Measurements from ENCODE around the gene MPP1.
A peak's percentile ranks its signal among the peaks of the same experiment; 100 is the strongest.

The MPP1 gene

DNA sequence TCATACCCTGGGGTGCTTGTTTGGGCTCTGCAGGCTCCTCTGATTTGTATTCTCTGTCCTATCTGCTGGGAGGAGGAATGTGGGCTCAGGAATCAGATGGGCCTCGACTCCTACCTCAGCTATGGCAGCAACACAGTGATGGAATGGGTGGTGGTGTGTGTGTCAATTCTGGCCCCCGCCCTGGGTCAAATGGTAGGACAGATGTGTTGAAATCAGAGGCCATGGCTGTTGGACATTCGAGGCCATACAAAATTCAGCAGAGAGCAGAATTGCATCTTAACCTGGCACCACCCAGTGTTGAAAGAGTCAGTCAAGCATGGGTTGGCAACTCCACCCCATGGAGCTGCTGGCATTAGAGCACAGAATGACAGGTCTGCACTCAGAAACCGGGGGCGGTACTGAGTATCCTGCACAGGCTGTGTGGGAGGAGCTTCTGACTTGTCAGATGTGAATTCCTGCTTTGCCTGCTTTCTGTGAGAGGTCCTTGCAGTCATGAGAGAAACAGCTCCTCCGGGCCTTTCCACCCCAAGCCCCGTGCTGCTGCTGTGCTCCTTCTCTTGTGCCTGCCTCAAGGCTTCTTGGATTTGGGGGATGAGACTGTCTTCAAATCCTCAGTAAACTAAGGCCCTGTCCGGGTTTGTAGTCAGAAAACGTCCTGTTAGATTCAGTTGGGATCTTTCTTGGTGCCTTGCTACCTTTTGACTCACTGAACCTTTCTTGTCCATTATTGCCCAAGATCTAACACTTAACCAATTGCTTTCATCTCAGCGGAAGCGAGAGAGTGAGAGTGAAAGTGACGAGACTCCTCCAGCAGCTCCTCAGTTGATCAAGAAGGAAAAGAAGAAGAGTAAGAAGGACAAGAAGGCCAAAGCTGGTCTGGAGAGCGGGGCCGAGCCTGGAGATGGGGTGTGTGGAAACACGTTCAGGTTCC is 29.6 kb downstream of the MPP1 start:
- DNase-seq (ENCODE audit: low read depth in 2 of 2), result no peak

DNA sequence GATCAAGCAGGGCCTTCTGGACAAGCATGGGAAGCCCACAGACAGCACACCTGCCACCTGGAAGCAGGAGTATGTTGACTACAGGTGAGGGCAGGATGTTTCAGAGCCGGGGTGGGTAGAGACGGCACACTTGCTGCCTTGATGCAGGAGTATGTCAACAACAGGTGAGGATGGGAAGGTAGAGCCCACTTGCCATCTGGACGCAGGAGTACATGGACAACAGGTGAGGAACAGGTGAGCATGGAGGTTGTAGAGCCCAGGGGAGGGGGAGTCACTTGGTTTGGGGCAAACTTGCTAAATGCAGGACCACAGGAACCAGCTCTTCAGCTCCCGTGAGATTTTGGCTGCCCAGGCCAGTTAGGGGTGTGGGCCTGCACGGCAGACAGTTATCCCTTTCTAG is 30.7 kb downstream of the MPP1 start:
- no peak for DNase-seq (ENCODE audit: low read depth in 2 of 2)

DNA sequence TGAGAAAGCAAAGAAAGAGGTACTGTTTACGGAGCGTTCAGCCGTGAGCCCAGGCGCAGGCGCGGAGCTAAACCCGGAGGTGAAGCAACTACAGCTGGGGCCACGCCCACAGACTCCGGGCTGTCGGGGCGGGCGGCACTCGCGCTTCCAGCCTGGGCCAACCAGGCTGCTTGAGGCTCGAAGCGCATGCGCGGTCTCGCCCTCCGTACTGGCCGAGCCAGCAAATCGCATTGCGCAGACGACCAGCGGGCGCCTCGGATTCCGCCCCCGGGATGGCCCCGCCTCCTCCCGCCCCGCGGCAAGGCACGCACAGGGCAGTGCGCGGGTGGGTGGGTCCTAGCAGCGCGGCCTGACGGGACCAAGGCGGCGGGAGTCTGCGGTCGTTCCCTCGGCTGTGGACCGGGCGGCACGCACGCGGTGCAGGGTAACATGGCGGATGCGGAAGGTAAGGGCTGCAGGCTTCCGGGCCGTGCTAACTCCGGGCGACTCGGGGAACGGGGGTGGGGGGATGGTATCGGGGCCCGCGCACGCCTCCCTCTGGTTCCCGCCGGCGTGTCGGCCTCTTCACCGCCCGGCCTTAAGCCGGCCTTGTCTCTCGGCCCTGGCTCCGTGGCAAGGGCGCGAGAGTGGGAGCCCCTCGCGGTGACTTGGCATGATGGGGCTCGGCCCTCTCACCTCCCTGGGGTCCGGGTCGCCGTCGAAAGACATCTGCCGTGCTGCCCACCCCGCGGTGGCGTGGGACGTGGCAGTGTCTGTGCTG is 42.6 kb downstream of the MPP1 start, which contains the start of gene DKC1:
DKC1 (plus strand) TSS at position 328 of the 760 bp plus-strand sequence; CDS start at position 430, 102 bp downstream.
- DNase-seq (ENCODE audit: low read depth in 2 of 2), result peak; percentile 91 to 93

DNA sequence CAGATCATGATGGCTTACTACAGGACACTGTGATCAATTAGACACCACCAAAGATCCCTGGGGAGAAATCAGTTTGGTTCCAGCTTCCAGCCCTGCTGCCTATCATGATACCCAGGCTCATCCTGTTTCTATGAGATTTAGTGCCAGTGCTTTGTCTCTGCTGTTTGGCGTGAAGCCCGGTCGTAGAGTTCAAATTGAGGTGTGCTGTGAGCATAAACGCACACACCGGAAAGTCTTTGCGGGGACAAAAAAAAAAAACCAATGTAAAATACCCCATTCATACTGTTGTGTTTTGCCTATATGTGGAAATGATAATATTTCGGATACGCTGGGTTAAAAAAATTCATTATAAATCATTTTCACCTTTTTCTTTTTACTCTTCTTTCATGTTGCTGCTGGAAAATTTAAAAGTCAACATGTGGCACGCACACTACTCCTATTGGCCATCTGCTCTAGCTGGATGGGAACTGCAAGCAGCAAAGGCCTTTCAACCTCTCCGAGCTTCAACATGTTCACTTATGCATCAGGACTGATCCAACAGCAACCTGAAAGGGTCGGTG is 43.2 kb downstream of the MPP1 start:
- DNase-seq (ENCODE audit: low read depth in 2 of 2), result no peak

DNA sequence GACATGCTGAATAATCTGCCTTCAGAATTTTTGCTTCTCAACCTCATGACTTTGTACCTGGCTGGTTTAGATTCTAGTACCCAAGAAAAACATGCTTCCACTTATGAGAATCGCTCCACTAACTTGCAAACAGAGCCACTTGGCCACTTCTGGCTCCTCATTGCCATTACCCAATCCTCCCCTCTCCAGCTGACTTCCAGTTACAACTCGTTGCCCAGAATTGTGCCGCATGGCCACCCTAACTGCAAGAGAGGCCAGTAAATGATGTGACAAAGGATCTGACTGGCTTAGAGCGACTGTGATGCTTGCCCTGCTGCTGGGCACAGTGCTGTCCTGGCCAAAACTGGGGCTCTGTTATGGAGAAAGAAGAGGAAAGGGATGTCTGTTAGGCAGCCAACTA is 46.6 kb downstream of the MPP1 start:
- DNase-seq (ENCODE audit: low read depth in 2 of 2), result no peak

DNA sequence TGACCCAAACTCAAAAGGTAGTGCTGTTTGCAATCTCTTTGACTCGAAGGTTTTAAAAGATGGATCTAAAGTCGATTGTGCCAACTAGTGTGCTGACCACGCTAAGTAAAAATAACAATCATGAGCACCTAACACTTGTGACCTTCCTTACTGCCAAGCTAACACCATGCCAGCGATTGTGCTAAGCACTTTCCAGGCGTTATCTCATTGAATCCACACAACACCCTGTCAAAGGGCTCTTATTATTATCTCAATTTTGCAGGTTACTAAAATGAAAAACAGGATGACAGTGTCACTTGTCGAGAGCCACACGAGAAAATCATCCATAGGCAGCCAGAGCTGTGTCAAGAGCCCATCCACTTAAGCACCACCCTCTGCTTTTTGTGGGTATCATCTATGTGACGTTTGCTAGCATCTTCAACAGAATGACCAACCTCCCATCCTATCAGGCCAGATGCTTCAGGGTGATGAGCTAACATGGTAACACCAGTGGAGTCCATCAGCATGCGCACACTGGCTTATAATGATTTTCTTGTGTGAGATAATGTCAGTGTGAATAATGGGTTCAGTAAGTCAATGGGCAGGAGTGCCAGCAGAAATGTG is 53.5 kb downstream of the MPP1 start:
- DNase-seq (ENCODE audit: low read depth in 2 of 2), result no peak

DNA sequence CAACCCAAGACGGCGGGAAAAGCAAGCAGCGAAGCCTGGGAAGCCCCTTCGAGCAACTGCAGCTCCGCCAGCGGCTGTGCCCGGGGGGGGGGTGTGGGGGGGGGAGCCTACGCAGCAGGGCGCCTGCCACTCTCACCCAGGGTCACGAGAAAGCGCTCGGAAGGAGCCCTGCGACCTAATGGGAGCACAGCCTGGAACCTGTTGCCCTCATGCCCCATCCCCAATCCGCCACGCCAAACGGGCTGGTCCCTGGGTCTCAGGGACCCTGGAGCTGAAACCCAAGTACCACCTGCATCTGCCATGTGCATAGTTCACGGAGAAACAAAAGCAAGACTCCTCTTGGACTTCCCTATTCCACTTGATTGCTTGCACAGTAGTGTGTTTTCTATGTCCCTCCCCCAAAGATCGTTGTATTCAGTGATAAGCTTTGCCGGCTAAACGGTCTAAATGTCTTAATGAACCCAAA is 54.0 kb downstream of the MPP1 start:
- DNase-seq (ENCODE audit: low read depth in 2 of 2), result no peak

DNA sequence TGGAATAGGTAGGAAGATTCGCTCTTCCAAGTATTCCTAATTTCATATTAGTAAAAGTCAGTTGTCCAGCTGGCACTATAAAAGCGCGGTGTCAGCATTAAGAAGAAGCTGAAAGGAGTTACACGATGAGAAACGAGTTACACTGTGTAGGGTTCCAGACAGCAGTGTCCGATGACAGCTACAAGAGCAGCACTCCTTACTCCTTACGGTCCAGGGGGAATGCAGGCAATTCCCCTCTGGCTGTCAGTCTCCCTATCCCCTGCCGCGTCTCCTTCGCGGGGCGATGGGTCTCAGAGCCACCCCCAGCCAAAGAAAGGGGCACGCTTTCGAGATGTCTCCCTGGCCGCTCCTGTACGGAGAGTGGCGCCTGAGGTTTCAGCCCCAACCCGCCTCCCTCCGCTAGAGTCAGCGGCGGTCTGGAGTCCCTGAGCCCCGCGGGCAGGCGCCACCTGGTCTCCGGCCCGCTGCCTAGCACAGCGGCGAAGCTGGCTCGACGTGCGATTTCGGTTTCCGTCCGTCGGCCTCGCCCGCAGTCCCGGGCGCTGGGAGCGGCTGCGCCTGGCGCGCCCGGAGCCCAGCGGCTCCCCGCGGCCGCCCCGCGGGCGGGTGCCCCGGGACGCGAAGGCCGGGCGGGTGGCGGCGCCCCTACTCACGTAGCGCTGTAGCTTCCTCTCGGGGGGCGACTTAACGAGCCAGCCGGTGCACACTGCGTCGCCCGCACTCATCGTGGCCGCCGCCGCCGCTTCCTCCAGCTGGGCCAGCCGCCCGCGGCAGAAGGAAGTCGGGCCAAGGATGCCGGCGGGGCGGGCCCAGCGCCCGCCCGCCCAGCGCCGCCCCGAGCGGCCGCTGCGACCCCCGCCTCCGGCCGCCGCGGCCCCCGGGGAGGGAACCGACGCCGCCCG is 54.7 kb downstream of the MPP1 start, which contains the start of gene GAB3:
GAB3 (minus strand) TSS at position 777 of the 902 bp plus-strand sequence; CDS start at position 725, 52 bp downstream.
- DNase-seq (ENCODE audit: low read depth in 2 of 2), result no peak

DNA sequence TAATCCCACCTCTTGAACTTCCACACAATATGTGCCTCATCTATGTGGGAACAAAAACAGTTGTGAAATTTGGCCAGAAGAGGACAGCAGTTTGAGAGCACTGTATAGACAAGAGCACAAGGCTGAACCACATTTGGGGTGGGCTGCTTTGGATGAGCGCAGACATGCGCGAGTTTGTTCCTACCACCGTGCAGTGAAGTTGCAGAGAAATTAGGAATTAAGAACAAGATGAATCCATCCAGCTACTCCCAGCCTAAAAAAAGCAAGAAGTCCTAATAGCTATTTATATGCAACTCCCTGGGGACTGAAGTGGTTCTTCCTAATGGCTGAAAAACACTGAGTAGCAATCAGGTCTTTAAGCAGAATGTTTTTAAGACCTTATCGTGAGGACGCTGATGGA is 55.4 kb downstream of the MPP1 start:
- DNase-seq (ENCODE audit: low read depth in 2 of 2), result no peak

DNA sequence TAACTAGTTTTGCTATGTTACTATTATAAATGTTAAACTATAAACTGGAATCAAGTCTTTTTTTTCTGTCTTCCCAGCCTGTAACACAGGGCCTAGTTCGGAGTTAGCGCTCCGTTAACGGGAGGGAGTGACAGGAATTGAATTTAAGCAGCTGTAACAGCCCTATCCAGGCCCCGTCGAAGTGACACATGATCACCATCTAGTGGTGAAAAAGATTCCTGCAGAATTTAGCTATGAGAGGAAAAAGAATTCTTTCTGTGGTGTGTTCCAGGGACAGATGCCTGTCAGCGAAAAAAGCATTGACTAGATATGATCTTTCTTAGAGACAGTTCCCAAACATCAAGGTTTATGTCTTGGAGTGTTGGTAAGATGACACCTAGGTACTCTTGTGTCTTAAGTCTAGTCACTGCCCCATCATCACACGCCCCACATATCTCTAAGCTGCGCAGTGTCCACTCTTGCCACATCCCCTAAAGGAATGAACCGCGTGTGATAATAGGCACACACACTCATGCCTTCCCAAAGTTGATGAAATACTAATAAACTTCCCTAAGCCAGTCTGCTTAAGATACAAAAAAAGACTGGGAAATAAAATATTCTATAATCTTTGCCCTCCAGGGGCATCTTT is 56.5 kb downstream of the MPP1 start:
- DNase-seq (ENCODE audit: low read depth in 2 of 2), result no peak

DNA sequence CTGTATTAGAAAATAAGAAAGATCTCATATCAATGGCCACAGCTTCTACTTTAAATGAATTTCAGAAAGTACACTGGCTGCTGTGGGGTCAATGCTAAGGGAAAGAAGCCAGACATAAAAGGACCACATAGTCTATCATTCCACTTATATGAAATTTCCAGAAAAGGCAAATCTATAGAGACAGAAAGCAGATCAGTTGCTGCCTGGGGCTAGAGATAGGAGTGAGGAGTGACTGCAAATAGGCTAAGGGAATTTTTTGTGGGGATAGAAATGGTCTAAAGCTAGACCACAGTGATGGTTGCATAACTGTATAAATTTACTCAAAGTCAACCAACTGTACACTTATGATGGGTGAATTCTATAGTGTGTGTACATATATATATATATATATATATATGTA is 62.7 kb downstream of the MPP1 start:
- no peak for DNase-seq (ENCODE audit: low read depth in 2 of 2)

DNA sequence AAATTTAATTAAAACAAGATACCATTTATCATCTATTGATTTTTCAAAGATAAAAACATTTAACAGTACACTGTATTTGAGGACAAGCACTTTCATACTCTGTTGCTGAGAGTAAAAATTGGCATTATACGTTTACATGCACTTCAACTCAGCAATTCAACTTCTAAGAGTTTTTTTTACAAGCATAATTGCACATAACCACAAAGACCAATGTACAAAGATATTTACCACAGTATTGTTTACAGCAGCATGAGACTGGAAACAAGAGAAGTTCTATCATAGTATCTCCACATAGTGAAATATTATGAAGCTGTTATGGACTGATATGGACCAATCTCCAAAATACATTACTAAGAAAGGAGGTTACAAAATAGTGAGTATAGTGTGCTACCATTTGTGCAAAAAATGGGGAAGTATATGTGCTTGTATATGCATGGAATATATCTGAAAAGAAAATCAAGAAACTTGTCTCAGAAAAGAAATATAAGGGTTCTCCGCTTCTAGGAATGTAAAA is 65.3 kb downstream of the MPP1 start:
- DNase-seq (ENCODE audit: low read depth in 2 of 2), result no peak

DNA sequence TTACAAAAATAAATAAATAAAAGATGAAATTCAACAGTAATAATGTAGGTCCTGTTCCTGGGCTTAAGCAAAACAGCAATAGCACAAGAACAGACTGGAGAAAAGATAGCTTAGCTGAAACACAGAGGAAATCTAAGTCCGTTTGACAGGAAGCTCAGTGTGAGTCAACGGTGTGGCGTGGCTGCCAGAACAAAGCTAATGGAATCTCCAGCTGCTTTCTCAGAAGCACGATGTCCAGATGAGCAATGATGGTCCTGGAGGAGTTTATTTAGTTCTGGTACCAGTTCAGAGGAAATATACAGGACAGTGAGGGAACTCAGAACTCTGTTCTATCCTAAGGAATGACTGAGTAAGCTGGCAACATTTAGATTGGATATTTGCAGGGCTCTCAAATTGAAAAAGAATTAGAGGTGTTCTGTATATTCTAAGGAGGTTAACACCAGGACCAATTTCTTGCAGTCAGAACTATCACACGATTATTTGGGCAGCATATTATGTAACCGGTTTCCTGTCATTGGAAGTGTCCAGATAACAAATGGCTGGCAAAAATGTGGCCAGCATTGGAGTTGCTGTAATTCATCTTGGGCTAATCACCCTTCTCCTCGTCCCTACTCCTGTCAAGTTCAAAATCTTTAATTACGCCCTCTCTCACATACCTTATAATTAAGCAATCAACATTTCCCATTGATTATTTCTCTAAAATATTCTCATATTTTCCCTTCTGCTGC is 67.1 kb downstream of the MPP1 start:
- no peak for DNase-seq (ENCODE audit: low read depth in 2 of 2)

DNA sequence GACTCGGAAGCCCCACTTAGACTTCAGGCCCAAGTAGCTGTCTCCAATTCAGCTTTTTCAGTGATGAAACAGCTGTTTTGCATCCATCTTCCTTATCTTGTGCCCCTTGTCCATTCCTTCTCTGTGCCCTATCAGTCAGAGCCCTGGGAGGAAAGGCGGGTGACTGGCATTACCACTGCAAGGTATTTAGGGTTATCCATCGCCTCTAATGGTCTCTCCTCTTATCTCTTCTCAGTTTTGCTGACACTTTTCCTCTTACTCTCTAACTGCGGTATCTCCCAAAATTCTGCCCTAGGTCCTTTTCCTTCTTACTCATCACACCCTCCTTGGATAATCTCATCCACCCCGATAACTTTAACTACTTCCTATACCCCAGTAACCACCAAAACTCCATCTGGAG is 68.1 kb downstream of the MPP1 start:
- no peak for DNase-seq (ENCODE audit: low read depth in 2 of 2)

DNA sequence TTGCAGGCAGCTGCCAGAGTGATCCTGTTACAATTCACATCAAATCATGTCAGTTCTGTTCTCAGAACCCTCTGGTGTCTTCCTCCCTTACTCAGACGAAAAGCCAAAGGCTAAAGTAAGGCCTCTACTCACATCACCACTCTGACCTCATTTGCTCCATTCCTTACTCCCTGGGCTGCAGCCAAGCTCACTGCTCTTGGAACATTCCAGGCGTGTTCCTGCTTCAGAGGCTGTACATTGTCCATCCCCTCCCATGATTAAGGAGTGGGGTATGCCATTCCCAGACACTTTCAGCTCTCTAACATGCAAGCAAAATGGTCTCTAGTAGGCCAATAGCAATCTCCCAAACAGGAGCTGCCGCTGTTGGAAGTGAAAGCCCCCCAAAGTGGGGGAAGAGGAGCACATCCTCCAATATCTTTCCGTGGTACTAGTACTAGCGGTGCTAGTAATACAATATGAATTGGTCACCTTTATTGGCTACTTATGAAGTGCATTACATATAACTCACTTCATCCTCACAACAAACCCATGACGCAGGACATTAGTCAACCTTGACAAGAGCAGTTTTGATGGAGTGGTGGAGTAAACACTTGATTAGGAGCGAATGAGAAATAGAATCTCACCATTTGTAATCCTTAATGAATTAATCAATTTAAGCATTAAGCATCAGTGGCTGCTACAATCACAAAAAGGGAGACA is 69.4 kb downstream of the MPP1 start:
- DNase-seq (ENCODE audit: low read depth in 2 of 2), result no peak

DNA sequence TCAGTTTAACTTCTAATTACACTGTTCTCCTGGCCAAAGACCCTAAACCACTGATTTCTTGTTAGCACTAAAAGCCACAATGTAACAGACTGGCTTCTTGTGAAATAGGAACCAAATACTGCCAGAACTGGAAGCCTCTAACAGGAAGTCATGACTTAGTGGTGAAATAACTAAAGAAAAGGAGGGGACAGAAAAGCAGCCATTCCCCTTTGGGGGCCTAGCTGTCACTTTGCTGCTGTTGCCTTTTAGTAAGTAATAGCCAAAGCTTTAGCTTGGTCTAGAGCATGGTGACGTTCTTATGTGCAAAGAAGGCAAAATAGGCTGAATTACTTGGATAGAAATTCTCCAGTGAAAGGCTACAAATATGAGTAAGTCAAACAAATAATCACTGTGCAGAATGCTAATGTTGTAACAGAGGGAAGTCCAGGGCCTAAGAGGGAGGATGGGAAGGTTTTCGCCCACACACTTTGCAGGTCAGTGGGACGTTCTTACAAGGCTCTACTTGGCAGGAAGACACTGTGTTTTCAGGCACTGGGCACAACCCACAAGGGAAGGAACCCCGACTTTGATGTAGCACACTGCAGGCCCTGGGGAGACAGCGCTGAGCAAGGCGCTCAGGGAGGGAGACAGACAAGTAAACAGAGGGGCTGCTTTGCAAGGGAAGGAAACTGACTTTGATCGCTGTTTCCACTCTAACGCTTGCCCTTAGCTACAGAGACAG is 71.1 kb downstream of the MPP1 start:
- DNase-seq (ENCODE audit: low read depth in 2 of 2), result no peak

DNA sequence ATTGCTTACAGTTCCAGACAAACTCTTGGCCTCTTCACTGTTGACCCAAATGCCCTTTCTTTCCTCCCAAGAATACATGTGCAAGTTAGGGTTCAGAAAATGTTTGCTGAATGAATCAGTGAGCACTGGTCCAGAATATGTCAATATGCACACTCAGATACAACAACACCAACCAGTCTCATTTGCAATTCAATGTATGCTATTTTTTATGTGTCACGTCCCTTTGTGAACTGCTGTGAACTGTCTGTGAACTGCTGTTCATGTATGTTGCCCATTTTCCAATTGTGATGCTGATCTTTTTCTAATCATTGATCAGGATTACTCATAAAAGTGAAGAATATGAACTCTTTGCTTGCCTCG is 72.2 kb downstream of the MPP1 start:
- no peak for DNase-seq (ENCODE audit: low read depth in 2 of 2)

DNA sequence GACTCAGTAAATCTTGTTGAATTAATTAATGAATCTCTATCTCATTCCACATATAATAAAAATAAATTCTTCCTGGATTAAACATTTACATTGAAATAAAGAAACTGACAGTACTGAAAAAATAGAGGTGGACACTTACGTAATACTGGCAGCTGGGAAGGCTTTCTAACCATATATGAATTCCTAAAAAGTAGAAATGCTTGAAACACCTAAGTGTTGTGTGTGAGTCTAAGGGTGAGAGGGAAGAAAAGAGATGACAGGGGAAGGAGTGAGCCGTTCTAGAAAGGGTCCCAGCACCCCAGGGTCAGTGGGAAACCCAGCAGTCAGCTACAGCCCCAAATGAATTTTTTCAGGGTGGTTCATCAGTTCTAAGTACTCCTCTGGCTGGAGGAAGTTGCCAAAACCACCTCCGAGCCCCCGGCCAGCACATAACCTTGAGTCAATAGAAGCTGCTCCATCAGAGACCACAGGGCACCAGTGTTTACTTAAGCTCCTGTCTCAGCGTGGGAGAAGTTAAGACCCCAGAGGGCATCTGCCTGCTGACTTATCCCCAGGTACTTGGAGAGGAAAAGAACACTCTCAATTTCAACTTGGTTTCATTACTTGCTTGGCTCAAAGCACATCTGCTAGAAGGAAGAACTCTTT is 72.7 kb downstream of the MPP1 start:
- DNase-seq (ENCODE audit: low read depth in 2 of 2), result no peak

Data from stimulated activated CD8-positive, alpha-beta memory T cell treated with anti-CD3 and anti-CD28 coated beads, Interleukin-2, amount 100 ng/mL, for 48 hours (primary cell).